K562 (cell line): ENCODE data around the gene KLF13. TPM values are rescaled to one million over a fixed set of nuclear protein-coding genes. Genes with fewer than 3 reads are reported as not detected.

Experiments
- ATAC-seq: fragments of 200-7000 bp; cut with Tn5 transposase; 3 replicates; pipeline ENCODE4 v1.9.1; 2020; ENCODE audit warnings: moderate library complexity
- BruUV-seq: library from RNA; stranded (reverse); fragments of 400-500 nt; replicated peaks from 2 replicates; lab custom pipeline; 2021; lab: Mats Ljungman, UMichigan
- CTCF ChIA-PET: fragments of 300-600 bp; formaldehyde crosslinking; extraction: SDS; loops from one replicate; lab custom pipeline; 2021; ENCODE audit warnings: low intra/inter-chr PET ratio; lab: Yijun Ruan, JAX
- POLR2A ChIA-PET: fragments of 300-600, 350-650 bp; sonication (Branson Sonifier 250); formaldehyde crosslinking; extraction: SDS; loops from one replicate; lab custom pipeline; 2021; ENCODE audit warnings: antibody characterized with exemption, inconsistent platforms; lab: Yijun Ruan, JAX
- DNase-seq, 4 experiments: peaks; one replicate each; pipeline versions ENCODE4 v3.0.0 to v3.0.0-alpha.2; 2011 to 2018; ENCODE audit warnings: low spot score in 3 of 4, mixed read lengths in 3 of 4; ENCODE audit errors: extremely low read depth in 1 of 4
- FAIRE-seq: peaks from 2 replicates; lab custom pipeline; 2011; peaks lifted over from hg19 to GRCh38; lab: Jason Lieb, UNC
- H2AFZ ChIP-seq: 2 replicates; pipeline ENCODE4 v1.6.0; 2011; ENCODE audit warnings: low read depth, low read length, control low read depth, inconsistent platforms
- H3K27ac ChIP-seq: fragments of 200-600 bp; 3 replicates; pipeline ENCODE4 v1.8.0; 2011; ENCODE audit warnings: low read depth, mild to moderate bottlenecking, control low read depth, inconsistent platforms, low read length, moderate library complexity, mixed read lengths; ENCODE audit errors: extremely low read depth
- H3K27me3 ChIP-seq, 2 experiments: fragments of 300-600 bp in 1 of 2; 2 replicates in 1 of 2; 3 replicates in 1 of 2; pipeline versions ENCODE4 v1.6.0 to v1.8.0; 2011; ENCODE audit warnings: inconsistent platforms in 2 of 2, low read length in 2 of 2, mild to moderate bottlenecking in 1 of 2, mixed read lengths in 1 of 2, moderate library complexity in 1 of 2; ENCODE audit not compliant: control insufficient read depth in 2 of 2, insufficient read depth in 2 of 2
- H3K36me3 ChIP-seq: fragments of 300-600 bp; 3 replicates; pipeline ENCODE4 v1.8.0; 2011; ENCODE audit warnings: mild to moderate bottlenecking, low read length, inconsistent platforms; ENCODE audit not compliant: control insufficient read depth, insufficient read depth
- H3K4me1 ChIP-seq, 2 experiments: fragments of 200-600 bp in 1 of 2; replicated peaks in 1 of 2; 2 replicates in 1 of 2; 3 replicates in 1 of 2; pipeline versions ENCODE4 v1.5.1 to v1.8.0; 2011; ENCODE audit warnings: inconsistent platforms in 2 of 2, low read length in 2 of 2, mild to moderate bottlenecking in 1 of 2, mixed read lengths in 1 of 2, moderate library complexity in 1 of 2; ENCODE audit not compliant: control insufficient read depth in 2 of 2, insufficient read depth in 2 of 2
- H3K4me2 ChIP-seq: 2 replicates; pipeline ENCODE4 v1.6.1; 2011; ENCODE audit warnings: low read length, control low read depth, inconsistent platforms, mixed read lengths; ENCODE audit not compliant: insufficient read depth
- H3K4me3 ChIP-seq: fragments of 200-600 bp; sonication (generic), shearing (Covaris generic); 2 replicates; pipeline ENCODE4 v1.5.1; 2016; ENCODE audit warnings: control low read depth, inconsistent platforms
- H3K79me2 ChIP-seq: fragments of 200-600 bp; 3 replicates; pipeline ENCODE4 v1.8.0; 2011; ENCODE audit warnings: low read length, inconsistent platforms; ENCODE audit not compliant: control insufficient read depth, insufficient read depth
- H3K9ac ChIP-seq, 2 experiments: 2 replicates each; pipeline versions ENCODE4 v1.6.0 to v1.6.1; 2011; ENCODE audit warnings: low read depth in 2 of 2, low read length in 2 of 2, control low read depth in 1 of 2, inconsistent platforms in 1 of 2, mild to moderate bottlenecking in 1 of 2, mixed read lengths in 1 of 2; ENCODE audit not compliant: insufficient read depth in 1 of 2
- H3K9me1 ChIP-seq: one replicate; pipeline ENCODE4 v1.6.0; 2011; ENCODE audit warnings: inconsistent platforms, mild to moderate bottlenecking, low read length, moderate library complexity; ENCODE audit not compliant: control insufficient read depth, insufficient read depth
- H3K9me3 ChIP-seq: replicated peaks from 2 replicates; pipeline ENCODE4 v1.5.1; 2011; ENCODE audit warnings: low read depth, low read length, inconsistent platforms; ENCODE audit not compliant: control insufficient read depth, insufficient read depth
- H4K20me1 ChIP-seq: replicated peaks from 2 replicates; pipeline ENCODE4 v1.6.1; 2011; ENCODE audit warnings: low read length, inconsistent platforms, mixed read lengths; ENCODE audit not compliant: control insufficient read depth, insufficient read depth
- BMI1 ChIP-seq: fragments of 150-350 bp; IDR thresholded peaks from 2 replicates; pipeline ENCODE4 v1.6.1; 2014; ENCODE audit warnings: low read length
- BRD9 ChIP-seq: fragments of 450-650 bp; IDR thresholded peaks from 2 replicates; pipeline ENCODE4 v1.6.1; 2018; ENCODE audit warnings: low read depth; ENCODE audit not compliant: partially characterized antibody
- CBFB ChIP-seq: sonication (generic); formaldehyde crosslinking; IDR thresholded peaks from 2 replicates; pipeline ENCODE4 v1.4.0; 2020; ENCODE audit warnings: mild to moderate bottlenecking, missing genetic modification reagents
- CCNT2 ChIP-seq: IDR thresholded peaks from 2 replicates; pipeline ENCODE4 v1.6.1; 2011; ENCODE audit warnings: borderline replicate concordance, low read depth, mild to moderate bottlenecking, moderate library complexity, mixed read lengths, low read length; ENCODE audit not compliant: insufficient read length; ENCODE audit errors: extremely low read depth
- GTF2A2 ChIP-seq: IDR thresholded peaks from 2 replicates; pipeline ENCODE4 v1.6.1; 2016; ENCODE audit warnings: mild to moderate bottlenecking, missing genetic modification characterization, missing compliant biosample characterization
- MEIS2 ChIP-seq: fragments of 450-650 bp; IDR thresholded peaks from 2 replicates; pipeline ENCODE4 v1.6.1; 2014; ENCODE audit warnings: mild to moderate bottlenecking; ENCODE audit not compliant: partially characterized antibody
- NCOA1 ChIP-seq: fragments of 450-650 bp; IDR thresholded peaks from 2 replicates; pipeline ENCODE4 v1.6.1; 2016; ENCODE audit warnings: low read depth
- PHF8 ChIP-seq: fragments of 200-600 bp; sonication (generic); IDR thresholded peaks from 2 replicates; pipeline ENCODE4 v1.6.1; 2012; ENCODE audit warnings: mixed run types, mild to moderate bottlenecking, inconsistent platforms, low read length, moderate library complexity, borderline replicate concordance
- RCOR1 ChIP-seq, 2 experiments: IDR thresholded peaks; 2 replicates each; pipeline ENCODE4 v1.6.1; 2012; ENCODE audit warnings: low read depth in 2 of 2, low read length in 2 of 2, borderline replicate concordance in 1 of 2, improper control_type of control experiment in 1 of 2
- SIRT6 ChIP-seq: IDR thresholded peaks from one replicate; pipeline ENCODE4 v1.6.1; 2012; ENCODE audit warnings: low read depth, mild to moderate bottlenecking, control low read depth, inconsistent platforms, low read length, moderate library complexity
- SP1 ChIP-seq: sonication (generic); formaldehyde crosslinking; IDR thresholded peaks from 2 replicates; pipeline ENCODE4 v1.8.1; 2022; ENCODE audit warnings: mild to moderate bottlenecking, missing genetic modification reagents
- ZBTB1 ChIP-seq: sonication (generic); formaldehyde crosslinking; IDR thresholded peaks from 2 replicates; pipeline ENCODE4 v1.8.1; 2023; ENCODE audit warnings: missing genetic modification reagents, low read depth, mild to moderate bottlenecking, borderline replicate concordance
- ZNF589 ChIP-seq: fragments of 200-800 bp; sonication (Bioruptor generic); IDR thresholded peaks from 2 replicates; pipeline ENCODE4 v1.6.1; 2016; ENCODE audit warnings: low read depth, missing genetic modification characterization, missing compliant biosample characterization
- WGBS: fragments of 100-300 bp; shearing (Covaris generic); methylation state at CpG from one replicate; pipeline ENCODE4 v1.1.6; 2016; ENCODE audit warnings: low coverage, mixed read lengths; ENCODE audit not compliant: insufficient coverage; ENCODE audit errors: missing lambda C conversion rate; 5-methylcytosine and 5-hydroxymethylcytosine counted together
- in situ Hi-C: fragments of 300-500 bp; cut with MboI; formaldehyde crosslinking; loops from 4 replicates; pipeline ENCODE4 v1.15.0; 2018; ENCODE audit warnings: inconsistent platforms, mixed read lengths
- intact Hi-C: fragments of 100-400 bp; cut with micrococcal nuclease; formaldehyde crosslinking; loops from 2 replicates; pipeline ENCODE4 v1.14.2; 2022
- polyA plus RNA-seq, 8 experiments: library from polyadenylated mRNA; depleted of rRNA in 4 of 8; stranded (reverse) in 5 of 8; unstranded in 3 of 8; fragments of >200 nt; fragmentation: Nextera tagmentation in 2 of 8; fragmentation: Illumina TruSeq in 1 of 8; extraction: Ambion mirVana in 2 of 8; extraction: Trizol in 1 of 8; gene quantifications; 2 replicates each; pipeline versions ENCODE4 v1.2.1 to v1.2.3, GENCODE V29; 2011 to 2014; ENCODE audit warnings: inconsistent platforms in 1 of 8, missing spikeins in 1 of 8
- total RNA-seq, 7 experiments: library from RNA; depleted of rRNA in 6 of 7; stranded (reverse); fragments of >200 nt in 6 of 7; fragmentation: Illumina TruSeq in 2 of 7; extraction: Trizol in 2 of 7; gene quantifications; 2 replicates each; pipeline versions ENCODE4 v1.2.1 to v1.2.3, GENCODE V29; 2011 to 2021; ENCODE audit warnings: low replicate concordance in 1 of 7
- TF ChIP-seq, protein P1 (sequence below): fragments of 250-450 bp; sonication (Bioruptor Pico); IDR thresholded peaks from 2 replicates; pipeline ENCODE4 v1.6.1; 2021; ENCODE audit warnings: mild to moderate bottlenecking
- TF ChIP-seq, protein P2 (sequence below), 2 experiments: fragments of 450-650 bp in 1 of 2; sonication (generic) in 1 of 2; formaldehyde crosslinking; conservative IDR thresholded peaks; 2 replicates each; pipeline versions ENCODE4 v1.4.0 to v1.8.1; 2020 to 2022; ENCODE audit warnings: mild to moderate bottlenecking in 1 of 2, missing genetic modification reagents in 1 of 2
- TF ChIP-seq, protein P3 (sequence below): fragments of 250-450 bp; sonication (Bioruptor Pico); IDR thresholded peaks from 2 replicates; pipeline ENCODE4 v1.4.0; 2020; ENCODE audit warnings: mild to moderate bottlenecking, moderate library complexity

The KLF13 gene
- total and polyA plus RNA-seq, 9 of the 15 experiments (the other 6 are each of a cell fraction or from before 2014, with no cell fraction given), result 1.8 to 10.5 (median 4.8) TPM

DNA sequence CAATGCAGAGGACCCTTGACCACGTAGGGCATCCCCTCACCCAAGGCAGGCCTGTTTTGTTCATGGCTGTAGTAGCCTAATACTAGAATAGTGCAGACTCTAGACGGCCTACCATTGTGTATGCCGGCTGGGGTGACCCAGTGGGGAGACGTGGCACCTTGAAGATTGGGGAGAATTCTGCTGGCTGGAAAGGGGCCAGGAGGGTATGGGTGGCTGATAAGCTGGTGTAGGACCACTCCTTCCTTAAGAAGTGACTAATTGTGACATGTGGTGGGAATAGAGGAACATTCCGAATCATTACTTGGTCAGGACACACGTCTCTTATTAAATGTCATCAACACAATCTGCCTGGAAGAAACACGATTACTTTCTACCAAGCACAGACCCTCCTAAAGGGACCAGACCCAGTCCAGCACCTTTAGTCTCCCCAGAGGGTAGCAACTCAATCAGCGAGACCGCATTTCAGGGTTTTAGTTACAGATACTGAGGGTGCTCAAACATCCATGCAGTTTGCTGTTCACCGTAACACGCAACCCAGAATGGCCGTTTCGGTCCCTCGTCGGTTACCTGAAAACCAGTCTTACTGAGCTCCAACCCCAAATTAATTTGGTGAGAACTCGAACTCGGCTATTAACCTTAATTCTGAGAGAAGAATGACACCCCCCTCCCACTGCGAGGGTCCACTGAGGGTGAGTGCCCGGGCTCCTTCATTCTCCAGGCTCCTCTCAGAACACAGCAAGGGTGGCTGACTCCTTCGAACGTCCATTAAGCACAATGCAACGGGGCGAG, 1.6 kb upstream of the KLF13 start:
- H3K27ac ChIP-seq, result no peak overlapping the region
- CTCF ChIA-PET, result no interaction called here
- no peak for TF ChIP-seq SP1
- TF ChIP-seq, protein P1, sequence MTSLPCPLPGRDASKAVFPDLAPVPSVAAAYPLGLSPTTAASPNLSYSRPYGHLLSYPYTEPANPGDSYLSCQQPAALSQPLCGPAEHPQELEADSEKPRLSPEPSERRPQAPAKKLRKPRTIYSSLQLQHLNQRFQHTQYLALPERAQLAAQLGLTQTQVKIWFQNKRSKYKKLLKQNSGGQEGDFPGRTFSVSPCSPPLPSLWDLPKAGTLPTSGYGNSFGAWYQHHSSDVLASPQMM (CRISPR knock-in tag), result no peak
- TF ChIP-seq, protein P2, sequence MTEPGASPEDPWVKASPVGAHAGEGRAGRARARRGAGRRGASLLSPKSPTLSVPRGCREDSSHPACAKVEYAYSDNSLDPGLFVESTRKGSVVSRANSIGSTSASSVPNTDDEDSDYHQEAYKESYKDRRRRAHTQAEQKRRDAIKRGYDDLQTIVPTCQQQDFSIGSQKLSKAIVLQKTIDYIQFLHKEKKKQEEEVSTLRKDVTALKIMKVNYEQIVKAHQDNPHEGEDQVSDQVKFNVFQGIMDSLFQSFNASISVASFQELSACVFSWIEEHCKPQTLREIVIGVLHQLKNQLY (CRISPR knock-in tag; conservative IDR thresholded peaks at IDR 0.05), result no peak
- TF ChIP-seq RCOR1 (IDR thresholded peaks at IDR 0.05; ENCODE audit: borderline replicate concordance in 1 of 2, low read depth in 2 of 2, low read length in 2 of 2), result no peak
- no peak for TF ChIP-seq MEIS2
- TF ChIP-seq BMI1, result no peak
- no peak for TF ChIP-seq NCOA1
- TF ChIP-seq PHF8, result no peak
- no peak for TF ChIP-seq BRD9
- TF ChIP-seq GTF2A2, result no peak
- no peak for TF ChIP-seq CBFB (CRISPR knock-in tag)
- TF ChIP-seq, protein P3, sequence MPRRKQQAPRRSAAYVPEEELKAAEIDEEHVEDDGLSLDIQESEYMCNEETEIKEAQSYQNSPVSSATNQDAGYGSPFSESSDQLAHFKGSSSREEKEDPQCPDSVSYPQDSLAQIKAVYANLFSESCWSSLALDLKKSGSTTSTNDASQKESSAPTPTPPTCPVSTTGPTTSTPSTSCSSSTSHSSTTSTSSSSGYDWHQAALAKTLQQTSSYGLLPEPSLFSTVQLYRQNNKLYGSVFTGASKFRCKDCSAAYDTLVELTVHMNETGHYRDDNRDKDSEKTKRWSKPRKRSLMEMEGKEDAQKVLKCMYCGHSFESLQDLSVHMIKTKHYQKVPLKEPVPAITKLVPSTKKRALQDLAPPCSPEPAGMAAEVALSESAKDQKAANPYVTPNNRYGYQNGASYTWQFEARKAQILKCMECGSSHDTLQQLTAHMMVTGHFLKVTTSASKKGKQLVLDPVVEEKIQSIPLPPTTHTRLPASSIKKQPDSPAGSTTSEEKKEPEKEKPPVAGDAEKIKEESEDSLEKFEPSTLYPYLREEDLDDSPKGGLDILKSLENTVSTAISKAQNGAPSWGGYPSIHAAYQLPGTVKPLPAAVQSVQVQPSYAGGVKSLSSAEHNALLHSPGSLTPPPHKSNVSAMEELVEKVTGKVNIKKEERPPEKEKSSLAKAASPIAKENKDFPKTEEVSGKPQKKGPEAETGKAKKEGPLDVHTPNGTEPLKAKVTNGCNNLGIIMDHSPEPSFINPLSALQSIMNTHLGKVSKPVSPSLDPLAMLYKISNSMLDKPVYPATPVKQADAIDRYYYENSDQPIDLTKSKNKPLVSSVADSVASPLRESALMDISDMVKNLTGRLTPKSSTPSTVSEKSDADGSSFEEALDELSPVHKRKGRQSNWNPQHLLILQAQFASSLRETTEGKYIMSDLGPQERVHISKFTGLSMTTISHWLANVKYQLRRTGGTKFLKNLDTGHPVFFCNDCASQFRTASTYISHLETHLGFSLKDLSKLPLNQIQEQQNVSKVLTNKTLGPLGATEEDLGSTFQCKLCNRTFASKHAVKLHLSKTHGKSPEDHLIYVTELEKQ, result no peak
- no peak for TF ChIP-seq CCNT2
- TF ChIP-seq ZBTB1 (CRISPR knock-in tag), result no peak
- TF ChIP-seq SIRT6, result no peak
- TF ChIP-seq ZNF589, result no peak
- BruUV-seq, result no TSS peak
- POLR2A ChIA-PET, result interaction anchor here (0.8 kb wide), 1 partner anchor 20 kb away, joined by 4 read pairs; no protein-coding TSS in a partner anchor
- peak overlapping the region; percentile 92; the same call in 1 of the 2 replicates for H2AFZ ChIP-seq
- no peaks in the 10 kb centered on the region for H3K9me3 ChIP-seq
- H4K20me1 ChIP-seq, result peaks cover 9% of the 10 kb centered on the region; the same call in 1 of the 2 replicates
- no peaks in the 10 kb centered on the region for H3K36me3 ChIP-seq
- H3K9me1 ChIP-seq, result no peaks in the 10 kb centered on the region
- H3K4me1 ChIP-seq, result peaks cover 3 to 39% of the 10 kb centered on the region in 2 experiments; a peak in 3 of 5 replicates
- peak overlapping the region; percentile 69 for H3K4me3 ChIP-seq
- peak overlapping the region; percentile 63 to 92; a peak in 3 of 4 replicates for H3K9ac ChIP-seq
- intact Hi-C loops, result loop anchor here (5.0 kb wide), 1 partner anchor 42 kb away; no protein-coding TSS in a partner anchor
- H3K27me3 ChIP-seq, result peaks cover 14 to 16% of the 10 kb centered on the region in 2 experiments; a peak in 4 of 5 replicates
- DNase-seq (no peak), FAIRE-seq (no peak), ATAC-seq (no peak)
- peaks cover 7% of the 10 kb centered on the region; the same call in 2 of the 3 replicates for H3K79me2 ChIP-seq
- in situ Hi-C loops, result no loop called here
- 47% methylated on average over 22 of the region's 23 CpGs for WGBS
- H3K4me2 ChIP-seq, result peak overlapping the region; percentile 76
